ENCODE measurements around the gene CABP4. TPM values are rescaled to one million over a fixed set of nuclear protein-coding genes. Genes with fewer than 3 reads are reported as not detected.

Gene CABP4
- total and polyA plus RNA-seq, 2 experiments from 2014 or later = not detected

DNA sequence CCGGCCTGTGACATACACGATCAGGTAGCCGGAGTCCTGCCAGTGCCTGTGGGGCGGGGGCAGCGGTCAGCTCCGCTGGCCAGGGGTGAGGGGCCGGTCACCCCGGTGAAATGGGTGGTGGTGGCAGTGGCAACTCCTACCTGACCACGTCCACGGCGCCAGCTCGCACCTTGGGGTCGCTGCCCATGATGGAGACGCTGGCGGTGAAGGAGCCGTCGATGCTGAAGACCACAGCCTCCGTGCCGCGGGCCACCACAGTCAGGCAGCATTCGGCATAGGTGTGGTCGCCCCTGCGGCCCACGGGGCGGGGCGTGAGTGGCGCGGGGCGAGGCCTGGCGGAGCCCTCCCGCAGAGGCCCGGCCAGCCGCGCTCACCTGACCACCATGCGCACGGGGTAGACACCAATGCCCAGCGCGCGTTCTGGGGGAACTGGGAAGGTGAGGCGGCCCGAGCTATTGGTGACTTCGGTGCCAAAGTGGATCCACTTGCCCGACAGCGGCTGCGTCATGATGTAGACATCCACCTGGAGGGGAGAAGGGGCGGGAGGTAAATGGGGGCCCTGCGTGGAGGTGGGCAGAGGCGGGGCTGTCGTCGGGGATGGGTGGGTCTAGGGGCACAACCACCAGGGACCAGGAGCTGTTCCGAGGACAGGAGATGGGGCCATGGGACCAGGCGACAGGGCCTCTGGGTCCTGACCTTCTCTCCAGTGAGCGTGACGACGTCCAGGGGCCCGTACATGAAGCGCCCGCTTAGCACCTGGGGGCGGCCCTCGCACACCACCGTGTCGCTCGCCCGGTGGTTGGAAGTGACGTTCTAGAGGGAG, 38.6 kb downstream of the CABP4 start:
- H3K36me3 ChIP-seq = peaks cover 8% of the 10 kb centered on the region
- no peak for DNase-seq (ENCODE audit: low read depth in 1 of 2, low spot score in 1 of 2)
- H3K27ac ChIP-seq = no peak overlapping the region

GRCh38 chr11:67494371-67495233, 39.4 kb downstream of the CABP4 start:
- DNase-seq (ENCODE audit: low read depth in 1 of 2, low spot score in 1 of 2) = no peak
- peaks cover 8% of the 10 kb centered on the region for H3K36me3 ChIP-seq
- TF ChIP-seq, protein P1, sequence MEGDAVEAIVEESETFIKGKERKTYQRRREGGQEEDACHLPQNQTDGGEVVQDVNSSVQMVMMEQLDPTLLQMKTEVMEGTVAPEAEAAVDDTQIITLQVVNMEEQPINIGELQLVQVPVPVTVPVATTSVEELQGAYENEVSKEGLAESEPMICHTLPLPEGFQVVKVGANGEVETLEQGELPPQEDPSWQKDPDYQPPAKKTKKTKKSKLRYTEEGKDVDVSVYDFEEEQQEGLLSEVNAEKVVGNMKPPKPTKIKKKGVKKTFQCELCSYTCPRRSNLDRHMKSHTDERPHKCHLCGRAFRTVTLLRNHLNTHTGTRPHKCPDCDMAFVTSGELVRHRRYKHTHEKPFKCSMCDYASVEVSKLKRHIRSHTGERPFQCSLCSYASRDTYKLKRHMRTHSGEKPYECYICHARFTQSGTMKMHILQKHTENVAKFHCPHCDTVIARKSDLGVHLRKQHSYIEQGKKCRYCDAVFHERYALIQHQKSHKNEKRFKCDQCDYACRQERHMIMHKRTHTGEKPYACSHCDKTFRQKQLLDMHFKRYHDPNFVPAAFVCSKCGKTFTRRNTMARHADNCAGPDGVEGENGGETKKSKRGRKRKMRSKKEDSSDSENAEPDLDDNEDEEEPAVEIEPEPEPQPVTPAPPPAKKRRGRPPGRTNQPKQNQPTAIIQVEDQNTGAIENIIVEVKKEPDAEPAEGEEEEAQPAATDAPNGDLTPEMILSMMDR (IDR thresholded peaks at IDR 0.05; ENCODE audit: low read depth, low read length) = no peak
- no peaks in the 10 kb centered on the region for H3K9me3 ChIP-seq (ENCODE audit: low read depth)
- H3K27me3 ChIP-seq = no peaks in the 10 kb centered on the region
- H3K27ac ChIP-seq = no peak overlapping the region
- no peaks in the 10 kb centered on the region for H3K4me1 ChIP-seq (ENCODE audit: low read depth)
- H3K4me3 ChIP-seq = no peak overlapping the region

More for the DNA sequence above, 38.6 kb downstream of the CABP4 start:
- Histone ChIP-seq H3K4me3 (no peak overlapping the region), H3K27me3 (no peaks in the 10 kb centered on the region), H3K9me3 (ENCODE audit: low read depth) (no peaks in the 10 kb centered on the region), H3K4me1 (ENCODE audit: low read depth) (no peaks in the 10 kb centered on the region)
- TF ChIP-seq, protein P1 (IDR thresholded peaks at IDR 0.05; ENCODE audit: low read depth, low read length) = no peak

DNA sequence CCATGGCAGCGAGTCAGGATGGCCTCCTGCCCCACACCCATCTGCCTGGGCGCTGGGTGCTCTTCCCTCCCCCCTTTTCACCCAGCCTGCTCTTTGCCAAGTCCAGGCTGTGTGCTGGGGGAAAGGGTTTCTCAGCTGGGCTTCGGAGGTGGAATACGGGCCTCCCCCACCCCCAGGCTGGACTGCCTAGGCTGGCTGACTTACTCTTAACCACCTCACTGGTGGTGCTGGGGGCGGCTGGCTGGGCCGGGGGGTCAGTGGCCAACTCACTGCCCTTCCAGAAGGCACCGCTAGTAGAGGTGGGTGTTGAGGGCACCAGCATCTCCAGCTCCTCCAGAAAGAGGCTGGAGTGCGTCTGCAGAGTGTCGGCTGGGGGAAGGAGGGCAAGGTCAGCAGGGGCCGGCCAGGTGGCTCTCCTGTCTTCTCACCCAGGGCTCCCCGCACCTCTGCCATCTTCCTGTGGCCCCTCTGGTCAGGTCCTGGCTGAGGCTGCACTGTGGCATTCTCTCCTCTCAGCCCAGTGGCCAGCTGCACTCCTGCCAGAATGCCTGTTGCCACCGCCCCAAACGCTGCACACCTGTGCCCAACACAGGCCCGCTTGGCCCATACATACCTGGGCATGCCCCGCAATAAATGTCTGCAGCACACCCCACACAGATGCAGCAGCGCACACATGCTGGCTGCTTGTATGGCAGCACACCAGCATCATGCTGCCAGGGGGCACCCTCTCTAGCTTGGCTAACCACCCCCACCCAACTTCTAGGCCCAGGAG, 40.3 kb downstream of the CABP4 start:
- no peaks in the 10 kb centered on the region for H3K27me3 ChIP-seq
- peaks cover 4% of the 10 kb centered on the region for H3K36me3 ChIP-seq
- no peak overlapping the region for H3K27ac ChIP-seq
- no peaks in the 10 kb centered on the region for H3K4me1 ChIP-seq (ENCODE audit: low read depth)
- H3K9me3 ChIP-seq (ENCODE audit: low read depth) = no peaks in the 10 kb centered on the region
- TF ChIP-seq, protein P1 (IDR thresholded peaks at IDR 0.05; ENCODE audit: low read depth, low read length) = no peak
- no peak overlapping the region for H3K4me3 ChIP-seq
- DNase-seq (ENCODE audit: low read depth in 1 of 2, low spot score in 1 of 2) = no peak

- TF ChIP-seq, protein P1 (IDR thresholded peaks at IDR 0.05; ENCODE audit: low read depth, low read length) = no peak
- DNase-seq (ENCODE audit: low read depth in 1 of 2, low spot score in 1 of 2) = no peak
- no peak overlapping the region for H3K27ac ChIP-seq
- no peaks in the 10 kb centered on the region for H3K27me3 ChIP-seq
- H3K4me3 ChIP-seq = no peak overlapping the region
- H3K36me3 ChIP-seq = peaks cover 4% of the 10 kb centered on the region
- H3K9me3 ChIP-seq (ENCODE audit: low read depth) = no peaks in the 10 kb centered on the region
- no peaks in the 10 kb centered on the region for H3K4me1 ChIP-seq (ENCODE audit: low read depth)
Measured at GRCh38 chr11:67496113-67496512, 41.0 kb downstream of the CABP4 start.

DNA sequence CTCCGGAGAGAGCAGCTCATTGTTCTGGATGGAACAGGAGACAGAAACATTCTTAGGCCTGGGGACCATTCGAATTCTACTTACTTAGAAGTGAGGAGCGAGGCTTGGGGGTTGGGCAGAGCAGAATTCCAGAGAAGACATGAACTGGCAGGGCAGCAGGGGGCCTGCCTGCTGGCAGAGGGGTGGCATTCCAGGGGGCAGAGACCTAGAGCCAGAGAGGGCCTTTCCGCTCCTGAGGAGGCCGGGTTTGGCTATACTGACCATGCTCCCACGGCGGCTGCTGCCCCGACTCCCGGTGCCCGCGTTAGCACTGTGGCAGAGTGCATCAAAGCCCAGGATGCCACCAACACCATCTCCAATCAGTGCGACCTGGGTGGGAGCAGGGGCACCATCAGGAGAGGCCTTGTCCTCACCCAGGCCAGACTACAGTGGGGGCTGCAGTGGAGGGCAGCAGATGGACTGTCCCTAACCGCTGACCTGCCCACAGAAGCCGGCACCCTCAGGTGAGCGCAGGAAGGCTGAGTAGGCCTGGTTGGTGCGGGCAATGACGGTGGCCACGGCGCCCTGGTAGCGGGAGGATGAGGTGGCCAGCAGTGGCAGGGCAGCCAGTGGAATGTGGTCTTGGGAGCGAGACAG, 42.6 kb downstream of the CABP4 start:
- peaks cover 4% of the 10 kb centered on the region for H3K36me3 ChIP-seq
- no peaks in the 10 kb centered on the region for H3K4me1 ChIP-seq (ENCODE audit: low read depth)
- H3K27me3 ChIP-seq = no peaks in the 10 kb centered on the region
- TF ChIP-seq, protein P1 (IDR thresholded peaks at IDR 0.05; ENCODE audit: low read depth, low read length) = no peak
- H3K9me3 ChIP-seq (ENCODE audit: low read depth) = no peaks in the 10 kb centered on the region
- H3K27ac ChIP-seq = no peak overlapping the region
- H3K4me3 ChIP-seq = no peak overlapping the region
- DNase-seq (ENCODE audit: low read depth in 1 of 2, low spot score in 1 of 2) = no peak

All from cardiac muscle cell (in vitro differentiated cells and primary cell).